ENCODE results near the gene EDEM2.
"Not testable (repeated sequence)": the region's sequence is repeated elsewhere in the genome, so short reads cannot be mapped to it uniquely, and the experiment has no call there.

Gene EDEM2

DNA sequence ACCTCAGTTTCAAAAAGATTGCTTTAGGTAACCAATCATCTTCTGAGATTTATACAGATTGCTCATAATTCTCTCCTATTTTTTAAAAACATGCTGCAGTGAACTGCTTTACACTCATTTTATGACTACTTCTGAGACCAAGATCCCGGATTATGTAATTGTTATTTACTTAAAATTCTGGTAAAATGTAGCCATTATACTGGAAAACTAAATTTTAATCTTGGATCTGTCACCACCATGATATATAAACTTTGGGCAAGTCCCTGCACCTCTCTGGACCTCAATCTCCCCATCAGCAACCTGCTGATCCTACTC, 24.3 kb upstream of the EDEM2 start:
- no peak for DNase-seq (ENCODE audit: low read depth, low spot score)

DNA sequence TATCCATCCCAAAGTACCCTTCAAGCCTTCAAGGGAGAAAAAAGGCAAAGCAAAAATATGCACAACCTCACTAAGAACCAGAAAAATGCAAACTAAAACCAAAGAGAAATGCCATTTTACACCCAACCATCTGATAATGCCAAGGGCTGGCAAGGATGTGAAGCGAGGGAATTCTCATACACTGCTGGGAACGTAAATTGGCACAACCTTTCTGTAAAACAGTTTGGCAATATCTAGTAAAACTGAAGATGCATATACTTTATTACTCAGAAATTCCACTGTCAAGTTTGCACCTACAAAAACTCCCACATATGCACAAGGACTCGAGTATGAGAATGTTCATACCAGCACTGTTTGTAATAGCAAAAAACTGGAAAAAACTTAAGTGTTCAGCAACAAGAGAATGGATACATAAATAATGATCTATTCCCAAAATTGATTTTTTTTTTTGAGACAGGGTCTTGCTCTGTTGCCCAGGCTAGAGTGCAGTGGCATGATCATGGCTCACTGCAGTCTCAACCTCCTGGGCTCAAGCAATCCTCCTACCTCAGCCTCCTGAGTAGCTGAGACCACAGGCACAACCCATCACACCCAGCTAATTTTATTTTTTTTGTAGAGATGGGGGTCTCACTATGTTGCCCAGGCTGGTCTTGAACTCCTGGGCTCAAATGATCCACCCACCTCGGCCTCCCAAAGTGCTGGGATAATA, 21.7 kb upstream of the EDEM2 start:
- DNase-seq (ENCODE audit: low read depth, low spot score) = not testable (repeated sequence)

DNA sequence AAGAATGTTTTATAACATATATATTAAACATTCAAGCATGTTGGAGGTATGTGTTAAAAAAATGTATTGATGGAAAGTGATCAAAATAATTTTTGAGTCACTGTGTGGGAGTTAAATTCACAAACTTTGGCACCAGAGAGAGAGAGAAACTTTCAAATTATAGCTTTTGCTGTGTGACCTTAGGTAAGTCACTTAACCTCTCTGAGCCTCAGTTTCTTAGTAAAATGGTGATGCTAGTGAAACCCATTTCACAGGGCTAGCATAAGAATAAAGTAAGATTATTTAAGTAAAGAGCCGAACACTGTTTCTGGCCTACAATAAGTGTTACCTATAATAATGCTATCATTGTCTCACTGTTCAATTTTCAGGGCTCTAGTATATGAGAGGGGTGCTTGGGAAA, 20.7 kb upstream of the EDEM2 start:
- no peak for DNase-seq (ENCODE audit: low read depth, low spot score)

DNA sequence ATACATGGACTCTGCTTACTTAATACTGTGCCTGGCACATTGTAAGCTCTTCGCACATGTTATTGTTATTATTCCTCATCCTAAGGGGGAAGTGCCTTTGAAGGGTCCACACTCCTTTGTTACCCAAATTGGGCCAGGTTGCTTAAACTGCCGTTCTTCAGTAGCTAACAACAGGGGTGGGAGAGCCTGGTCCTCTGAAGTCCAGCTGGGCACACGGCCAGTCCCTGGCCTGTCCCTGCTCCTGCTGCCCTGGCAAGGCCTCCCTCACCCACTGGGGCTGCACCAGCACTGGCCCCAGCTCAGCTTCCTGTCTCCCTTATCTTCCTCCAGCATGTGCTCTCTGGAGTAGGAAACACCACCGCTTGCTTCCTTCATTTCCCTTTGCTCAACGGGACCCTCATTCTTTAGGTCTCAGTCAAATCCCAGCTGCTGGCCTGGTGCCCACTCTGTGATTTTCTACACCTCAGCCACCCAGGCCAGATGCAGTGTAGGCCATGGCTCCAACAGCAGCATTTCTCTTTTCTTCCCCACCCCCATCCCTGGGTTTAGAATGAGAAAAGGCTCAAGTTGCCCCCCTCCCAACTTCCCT, 19.2 kb upstream of the EDEM2 start:
- DNase-seq (ENCODE audit: low read depth, low spot score) = peak; percentile 33

DNA sequence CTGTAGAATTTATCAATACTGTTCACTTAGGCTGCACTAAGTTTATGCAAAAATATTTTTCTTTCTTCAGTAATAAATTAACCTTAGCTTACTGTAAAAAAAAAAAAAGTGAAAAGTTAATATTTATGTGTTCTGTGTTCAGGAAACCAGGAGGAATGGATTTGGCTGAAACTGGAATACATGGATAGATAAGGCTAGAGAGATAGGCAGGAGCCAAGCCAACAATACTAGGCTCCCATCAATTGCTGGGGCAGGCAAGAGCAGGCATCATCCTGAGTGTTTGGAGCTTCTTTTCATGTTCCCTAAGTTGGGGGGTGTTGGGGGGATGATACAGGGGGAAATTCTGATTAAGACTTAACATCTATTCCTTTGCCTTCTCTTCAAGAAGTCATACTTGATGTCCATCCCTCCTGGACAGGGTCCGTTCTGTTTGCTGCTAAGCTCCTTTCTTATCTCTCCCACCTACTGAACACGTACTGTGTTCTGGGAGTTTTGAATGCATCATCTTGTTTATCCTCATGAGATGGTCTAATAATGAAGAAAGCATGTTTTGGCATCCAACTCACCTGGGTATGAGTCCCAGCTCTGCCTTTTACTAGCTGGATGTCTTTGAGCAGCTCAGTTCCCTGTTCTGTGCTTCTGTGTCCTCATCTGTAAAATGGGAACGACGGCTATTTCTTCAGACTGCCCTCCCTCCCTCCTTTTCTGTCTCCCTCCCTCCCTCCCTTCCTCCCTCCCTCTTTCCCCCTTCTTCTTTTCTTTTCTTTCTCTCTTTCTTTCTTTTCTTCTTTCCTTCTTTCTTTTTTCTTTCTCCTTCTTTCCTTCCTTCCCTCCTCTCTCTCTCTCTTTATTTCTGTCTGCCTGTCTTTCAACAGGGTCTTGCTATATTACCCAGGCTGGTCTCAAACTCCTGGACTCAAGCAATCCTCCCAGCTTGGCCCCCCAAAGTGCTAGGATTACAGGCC, 18.4 kb upstream of the EDEM2 start:
- no peak for DNase-seq (ENCODE audit: low read depth, low spot score)

DNA sequence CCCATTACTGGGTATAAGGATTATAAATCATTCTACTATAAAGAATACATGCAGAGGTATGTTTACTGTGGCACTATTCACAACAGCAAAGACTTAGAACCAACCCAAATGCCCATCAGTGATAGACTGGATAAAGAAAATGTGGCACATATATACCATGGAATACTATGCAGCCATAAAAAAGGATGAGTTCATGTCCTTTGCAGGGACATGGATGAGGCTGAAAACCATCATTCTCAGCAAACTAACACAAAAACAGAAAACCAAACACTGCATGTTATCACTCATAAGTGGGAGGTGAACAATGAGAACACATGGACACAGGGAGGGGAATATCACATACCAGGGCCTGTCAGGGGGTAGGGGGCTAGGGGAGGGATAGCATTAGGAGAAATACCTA, 17.4 kb upstream of the EDEM2 start:
- not testable (repeated sequence) for DNase-seq (ENCODE audit: low read depth, low spot score)

DNA sequence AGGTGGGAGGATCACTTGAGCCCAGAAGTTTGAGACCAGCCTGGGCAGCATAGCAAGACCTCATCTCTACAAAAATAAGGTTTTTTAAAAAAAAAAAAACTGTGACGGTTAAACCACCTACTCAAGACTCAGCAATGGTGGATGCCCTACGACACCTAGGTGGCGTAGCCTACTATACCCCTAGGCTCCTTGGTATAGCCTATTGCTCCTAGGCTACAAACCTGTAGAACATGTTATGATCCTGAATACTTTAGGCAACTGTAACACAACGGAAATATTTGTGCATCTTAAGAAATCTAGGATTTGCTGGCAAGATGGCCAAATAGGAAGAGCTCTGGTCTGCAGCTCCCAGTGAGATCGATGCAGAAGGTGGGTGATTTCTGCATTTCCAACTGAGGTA, 13.2 kb upstream of the EDEM2 start:
- DNase-seq (ENCODE audit: low read depth, low spot score) = not testable (repeated sequence)

DNA sequence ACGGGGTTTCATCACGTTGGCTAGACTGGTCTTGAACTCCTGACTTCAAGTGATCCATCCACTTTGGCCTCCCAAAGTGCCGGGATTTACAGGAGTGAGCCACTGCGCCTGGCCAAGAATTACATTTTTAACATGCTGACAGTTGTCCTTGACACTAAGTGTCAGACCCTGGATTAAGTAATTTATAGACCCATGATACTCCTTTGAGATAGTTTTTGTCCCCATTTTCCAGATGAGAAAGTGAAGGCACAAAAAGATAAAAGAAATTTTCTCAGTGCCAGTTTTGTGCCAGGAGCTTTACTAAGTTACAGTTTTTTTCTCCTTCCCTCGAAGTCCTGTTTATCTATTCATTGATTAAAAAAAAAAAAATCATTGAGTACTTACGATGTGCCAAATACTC, 9.8 kb upstream of the EDEM2 start:
- no peak for DNase-seq (ENCODE audit: low read depth, low spot score)

DNA sequence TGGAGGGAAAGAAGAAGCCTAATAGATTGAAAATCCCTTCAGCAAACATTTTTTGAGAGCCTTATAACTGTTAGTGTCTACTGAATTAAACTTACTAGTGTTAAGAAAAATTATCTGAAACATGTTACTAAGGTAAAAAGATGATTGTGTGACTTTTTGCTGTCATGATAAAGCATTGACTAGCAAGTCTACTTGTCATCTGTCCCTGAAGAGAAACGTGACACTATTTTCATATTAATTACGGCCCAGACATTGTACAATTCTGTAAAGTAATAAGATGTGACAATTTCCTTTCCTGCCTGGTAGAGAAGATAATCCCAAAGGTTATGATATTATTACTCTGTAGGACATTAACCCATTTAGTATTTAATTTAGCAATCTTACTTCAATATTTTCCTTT, 8.8 kb upstream of the EDEM2 start:
- no peak for DNase-seq (ENCODE audit: low read depth, low spot score)

DNA sequence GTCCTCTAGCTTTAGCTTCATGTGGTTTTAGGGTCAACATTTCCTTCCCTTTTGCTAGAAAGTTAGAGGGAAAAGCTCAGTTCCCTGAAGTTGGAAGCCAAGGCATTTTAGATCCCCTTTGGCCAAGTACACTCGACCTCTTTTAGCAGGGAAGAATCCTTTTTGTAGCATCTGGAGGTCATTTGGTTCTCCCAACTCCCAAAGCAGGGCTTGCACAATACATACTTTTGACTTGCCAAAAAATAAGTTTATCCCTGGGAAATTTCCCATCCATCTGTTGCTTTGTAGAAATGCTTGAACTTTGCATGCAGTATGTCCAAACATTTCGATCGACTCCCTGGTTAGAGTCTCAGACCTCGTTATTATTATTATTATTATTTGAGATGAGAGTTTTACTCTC, 4.6 kb upstream of the EDEM2 start:
- DNase-seq (ENCODE audit: low read depth, low spot score) = no peak

DNA sequence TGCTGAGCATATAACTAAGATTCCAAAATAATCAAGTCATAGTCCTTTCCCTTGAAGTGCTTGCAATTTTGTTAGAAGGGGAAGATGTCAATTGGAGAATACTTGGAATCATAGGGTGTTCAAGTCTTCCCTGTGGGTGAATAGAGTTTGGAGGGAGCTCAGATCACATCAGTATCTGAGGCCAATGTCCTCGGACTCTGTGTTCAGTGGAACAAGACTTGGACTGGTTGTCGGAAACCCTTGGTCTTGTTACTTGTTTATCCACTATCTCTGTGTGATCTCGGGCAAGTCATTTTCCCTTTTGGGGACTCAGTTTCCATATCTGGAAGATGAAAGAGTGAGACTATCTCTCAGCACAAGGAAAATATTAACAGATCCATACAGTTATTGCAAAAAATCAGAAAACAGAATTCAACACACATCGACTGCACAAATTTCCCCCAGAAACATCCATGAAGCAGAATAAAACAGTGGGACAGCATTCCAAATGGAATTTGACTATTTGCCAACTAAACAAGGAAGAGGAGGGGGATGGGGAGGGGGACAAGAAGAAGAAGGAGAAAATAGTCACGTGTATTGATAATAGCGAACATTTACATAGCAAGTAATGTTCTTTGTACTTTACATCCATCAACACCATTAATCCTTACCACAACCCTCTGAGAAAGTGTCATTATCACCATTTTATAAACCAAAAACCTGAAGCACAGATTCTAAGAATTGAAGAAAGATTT, 3.9 kb upstream of the EDEM2 start:
- DNase-seq (ENCODE audit: low read depth, low spot score) = no peak

DNA sequence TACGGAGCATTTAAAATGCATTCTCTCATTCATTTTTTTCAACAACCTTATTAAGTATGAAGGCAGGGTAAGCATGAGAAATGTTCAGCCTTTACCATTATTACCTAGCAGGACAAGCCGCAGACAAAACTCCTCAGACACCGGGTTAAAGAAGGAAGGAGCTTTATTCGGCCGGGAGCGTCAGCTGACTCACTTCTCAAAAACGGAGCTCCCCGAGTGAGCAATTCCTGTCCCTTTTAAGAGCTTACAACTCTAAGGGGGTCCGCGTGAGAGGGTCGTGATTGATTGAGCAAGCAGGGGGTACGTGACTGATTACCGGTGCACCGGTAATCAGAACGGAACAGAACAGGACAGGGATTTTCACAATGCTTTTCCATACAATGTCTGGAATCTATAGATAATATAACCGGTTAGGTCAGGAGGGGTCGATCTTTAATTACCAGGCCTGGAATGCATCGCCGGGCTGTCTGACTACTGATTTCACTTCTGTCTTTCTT, 487 bp upstream of the EDEM2 start:
- peak; percentile 60 for DNase-seq (ENCODE audit: low read depth, low spot score)

DNA sequence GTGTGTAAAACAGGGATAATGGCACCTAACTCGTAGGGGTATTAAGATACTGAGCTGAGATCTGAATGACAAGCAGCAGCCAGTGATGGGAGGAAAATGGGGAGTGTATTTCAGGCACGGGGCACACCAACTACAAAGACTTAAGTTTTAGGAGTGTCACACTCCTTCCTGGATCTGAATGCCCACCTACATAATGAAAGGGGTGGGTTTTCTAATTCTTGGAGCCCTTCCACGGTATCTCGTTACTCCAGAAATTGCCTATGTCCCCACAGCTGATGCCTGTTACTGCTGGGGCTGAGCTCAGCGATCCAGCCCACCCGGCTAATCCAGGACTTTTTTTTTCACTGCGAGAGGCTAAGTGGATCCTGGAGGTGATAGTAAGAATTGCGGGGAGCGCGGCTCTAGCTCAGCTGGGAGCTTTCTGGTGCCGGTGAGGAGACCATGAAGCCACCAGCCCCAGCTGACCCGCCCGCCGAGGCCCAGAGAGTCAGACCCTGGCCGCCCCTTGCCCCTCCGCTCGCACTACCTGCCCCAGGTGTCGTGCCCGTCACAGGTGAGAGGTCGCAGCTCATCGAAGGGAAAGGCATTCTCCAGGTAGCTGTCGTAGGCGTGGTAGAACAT, 727 bp downstream of the EDEM2 start:
- peak; percentile 63 for DNase-seq (ENCODE audit: low read depth, low spot score)

DNA sequence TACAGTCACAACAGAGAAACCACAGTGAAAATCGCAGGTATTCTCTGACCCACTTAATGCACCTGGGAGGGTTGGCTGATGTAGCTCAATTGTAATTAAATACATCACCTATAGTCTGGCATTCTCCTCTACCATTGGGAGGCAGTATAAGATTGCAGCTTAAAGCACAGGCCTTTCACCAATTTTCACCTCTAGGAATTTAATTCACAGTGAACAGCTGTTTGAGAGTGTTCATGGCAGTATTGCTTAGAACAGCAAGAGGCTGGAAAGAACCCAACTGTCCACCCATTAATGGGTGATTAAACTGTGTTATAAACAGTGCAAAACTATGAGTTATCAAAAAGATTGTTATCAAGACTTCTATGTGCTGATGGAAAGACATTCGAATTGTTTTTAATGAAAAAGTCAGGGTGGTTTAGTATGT, 2.0 kb downstream of the EDEM2 start:
- DNase-seq (ENCODE audit: low read depth, low spot score) = peak; percentile 14

DNA sequence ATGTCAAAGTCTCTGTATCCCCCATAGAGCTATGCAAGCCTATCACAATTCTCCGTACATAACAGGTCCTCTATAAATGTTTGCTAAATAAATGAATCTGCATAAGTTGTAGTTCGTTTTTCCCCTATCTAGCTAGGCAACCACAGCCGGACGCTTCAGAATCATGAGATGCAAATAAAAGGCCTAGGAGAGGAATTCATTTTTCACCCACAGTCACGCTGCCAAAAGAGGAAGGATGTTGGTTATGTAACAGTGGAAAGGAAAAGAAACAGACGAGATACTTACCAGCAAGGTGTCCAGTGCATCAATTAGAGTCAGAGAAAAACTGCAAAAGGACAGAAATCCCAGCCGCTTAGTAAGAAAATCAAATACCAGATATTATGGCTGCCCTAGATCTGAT, 2.4 kb downstream of the EDEM2 start:
- no peak for DNase-seq (ENCODE audit: low read depth, low spot score)

DNA sequence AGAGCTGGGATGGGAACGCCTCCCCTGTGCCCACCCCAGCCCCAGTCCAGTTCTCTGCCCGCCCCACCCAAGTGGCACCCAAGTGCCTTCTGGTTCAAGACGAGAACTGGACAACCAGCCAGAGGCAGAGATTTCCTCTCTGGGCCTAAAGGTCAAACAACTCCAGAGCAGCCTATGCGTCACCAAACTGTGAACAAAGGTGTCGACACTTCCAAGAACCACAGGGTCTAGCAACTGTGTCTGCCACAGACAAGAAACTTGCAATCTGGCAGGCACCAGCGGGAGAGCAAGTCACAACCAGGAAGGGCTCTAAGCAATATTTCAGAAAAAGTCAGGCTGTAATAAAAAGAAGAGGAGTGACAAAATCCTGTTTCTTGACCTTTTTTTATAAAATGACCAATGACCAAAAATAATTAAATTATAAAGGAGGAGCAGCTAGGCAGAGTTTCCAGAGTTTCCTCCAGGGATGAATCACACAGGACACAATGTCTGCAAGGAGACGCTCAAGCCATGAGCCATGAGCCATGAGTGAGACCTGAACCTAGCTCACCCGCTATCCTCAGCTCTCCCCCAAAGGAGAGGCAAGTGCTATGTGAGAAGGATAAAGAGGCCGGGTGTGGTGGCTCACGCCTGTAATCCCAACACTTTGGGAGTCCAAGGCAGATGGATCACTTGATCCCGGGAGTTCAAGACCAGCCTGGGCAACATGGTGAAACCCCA, 11.1 kb downstream of the EDEM2 start:
- no peak for DNase-seq (ENCODE audit: low read depth, low spot score)

DNA sequence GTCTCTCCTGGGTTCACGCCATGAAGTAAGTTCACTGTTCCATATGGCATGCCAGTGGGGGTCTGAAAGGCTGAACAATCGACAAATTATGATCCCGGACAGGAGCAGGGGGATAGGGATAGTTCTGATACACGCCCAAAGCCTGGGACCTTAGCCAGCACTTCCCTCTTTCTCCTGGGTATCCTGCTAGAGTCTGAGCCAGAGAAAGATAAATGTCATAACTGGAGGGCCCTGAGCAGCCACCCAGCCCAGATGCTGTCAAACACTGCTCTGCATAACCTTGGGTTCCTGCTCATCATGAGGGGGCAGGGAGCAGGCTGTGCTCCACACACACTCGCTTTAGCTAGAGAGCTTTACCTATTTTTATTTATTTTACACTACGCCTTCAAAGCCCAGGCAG, 12.3 kb downstream of the EDEM2 start:
- DNase-seq (ENCODE audit: low read depth, low spot score) = no peak

DNA sequence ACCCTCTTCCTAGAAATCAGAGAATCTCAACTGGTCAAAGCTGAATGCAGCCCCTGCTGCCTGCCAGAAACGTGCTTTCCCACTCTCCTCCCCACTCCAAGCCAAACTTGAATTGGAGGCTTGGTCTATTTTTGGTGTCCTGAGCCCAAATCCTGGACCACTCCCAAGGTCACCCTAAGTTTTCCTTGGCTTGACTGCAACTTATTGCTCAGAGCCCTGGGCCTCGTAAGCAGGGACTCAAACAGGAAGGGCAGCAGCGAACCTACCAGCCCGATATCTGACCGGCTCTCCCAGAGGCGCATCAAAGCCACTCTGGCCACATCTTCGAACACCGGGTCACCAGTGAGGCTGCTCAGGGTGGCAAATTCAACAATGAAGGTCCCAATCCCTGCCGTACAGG, 12.7 kb downstream of the EDEM2 start:
- DNase-seq (ENCODE audit: low read depth, low spot score) = no peak

DNA sequence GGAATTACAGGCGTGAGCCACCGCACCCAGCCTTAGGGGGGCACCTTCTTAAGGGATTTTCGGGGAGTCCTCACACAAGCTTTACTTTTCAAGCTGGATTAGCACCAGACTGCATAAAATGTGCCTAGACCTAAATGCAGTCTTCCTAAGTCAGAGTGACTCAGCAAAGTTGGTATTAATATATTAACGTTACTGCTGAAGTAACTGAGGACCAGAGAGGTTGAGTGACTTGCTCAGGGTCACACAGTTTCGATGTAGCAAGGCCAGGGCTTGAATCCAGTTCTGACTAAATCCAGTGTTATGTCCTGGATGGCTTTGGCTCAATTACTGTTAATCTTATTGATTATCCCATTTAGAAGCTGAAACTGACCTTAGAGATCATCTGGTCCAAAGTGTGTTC, 13.4 kb downstream of the EDEM2 start:
- DNase-seq (ENCODE audit: low read depth, low spot score) = no peak

DNA sequence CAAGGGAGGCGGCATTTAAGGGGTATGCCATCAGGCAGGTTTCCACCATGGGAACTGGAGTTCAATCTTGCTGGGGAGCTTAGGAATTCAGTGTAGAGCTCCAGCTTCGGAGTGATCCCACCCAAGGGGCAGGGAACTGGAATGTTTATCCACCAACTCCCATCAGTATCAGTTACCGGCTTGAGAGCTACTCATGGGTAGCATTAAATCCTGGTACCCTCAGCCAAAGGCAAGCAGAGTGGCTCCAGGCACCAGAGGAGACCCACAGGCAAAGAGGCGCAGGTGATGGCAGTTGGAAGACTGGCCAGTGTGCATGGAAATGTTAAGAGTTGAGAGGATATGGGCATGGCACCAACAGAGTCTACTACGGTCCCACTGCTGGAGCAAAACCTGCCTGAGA, 14.1 kb downstream of the EDEM2 start:
- no peak for DNase-seq (ENCODE audit: low read depth, low spot score)

DNA sequence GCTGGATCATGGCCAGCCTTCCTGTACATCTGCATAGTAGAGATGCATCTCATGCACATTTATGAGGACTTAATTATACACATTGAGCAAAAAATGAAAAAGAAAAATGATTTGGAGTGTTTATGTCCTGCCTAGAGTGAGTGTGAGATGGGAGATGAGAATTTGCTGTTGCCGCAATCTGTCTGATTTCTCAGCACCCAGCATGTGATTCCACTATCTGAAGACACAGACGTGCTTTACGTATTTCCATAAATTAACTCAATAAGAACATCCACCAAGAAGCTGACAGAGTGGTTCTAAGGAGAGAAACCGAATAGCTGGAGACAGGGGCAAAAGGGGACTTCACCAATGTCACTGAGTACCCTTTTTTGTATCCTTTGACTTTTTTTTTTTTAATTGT, 15.2 kb downstream of the EDEM2 start:
- DNase-seq (ENCODE audit: low read depth, low spot score) = no peak
